ENCODE measurements around the gene WFDC10B.
A peak's percentile ranks its signal among the peaks of the same experiment; 100 is the strongest.

Gene WFDC10B

GRCh38 chr20:45704969-45705637 is at the start of gene WFDC10B:
WFDC10B (minus strand) TSS chr20:45705019; CDS start chr20:45685992, 19,027 bp downstream.
- no peaks in the 10 kb centered on the region for H3K27me3 ChIP-seq (ENCODE audit: insufficient read depth, low read depth)

GRCh38 chr20:45752746-45753145 is 47.9 kb upstream of the WFDC10B start:
- H3K79me2 ChIP-seq (ENCODE audit: insufficient read depth, low read depth) = no peaks in the 10 kb centered on the region
- TF ChIP-seq CTCF (conservative IDR thresholded peaks at IDR 0.05; ENCODE audit: low read depth, low read length) = no peak

More at GRCh38 chr20:45704969-45705637, at the start of gene WFDC10B:
- no peak within 1 kb of the TSS for H3K9ac ChIP-seq
- peak within 1 kb of the TSS; percentile 11; the same call in 1 of the 2 replicates for H3K4me2 ChIP-seq
- no peak within 1 kb of the TSS for H2AFZ ChIP-seq (ENCODE audit: low read depth)
- H3K36me3 ChIP-seq (ENCODE audit: insufficient read depth) = no peaks in the 10 kb centered on the region
- no peak within 1 kb of the TSS for H3K4me3 ChIP-seq (IDR thresholded peaks at IDR 0.05; ENCODE audit: insufficient read depth, low read depth, low read length)
- H3K79me2 ChIP-seq (ENCODE audit: insufficient read depth, low read depth) = no peaks in the 10 kb centered on the region
- no peaks in the 10 kb centered on the region for H4K20me1 ChIP-seq (ENCODE audit: insufficient read depth)
- no peak within 1 kb of the TSS for H3K27ac ChIP-seq
- TF ChIP-seq CTCF (conservative IDR thresholded peaks at IDR 0.05; ENCODE audit: low read depth, low read length) = no peak
- H3K4me1 ChIP-seq (ENCODE audit: low read depth, poor library complexity, severe bottlenecking) = peaks cover 32% of the 10 kb centered on the region

GRCh38 chr20:45751721-45752120 is 46.9 kb upstream of the WFDC10B start:
- Histone ChIP-seq H2AFZ (ENCODE audit: low read depth) (no peak overlapping the region), H3K4me2 (no peak overlapping the region), H3K4me1 (ENCODE audit: low read depth, poor library complexity, severe bottlenecking) (peaks cover 7% of the 10 kb centered on the region), H3K36me3 (ENCODE audit: insufficient read depth) (no peaks in the 10 kb centered on the region), H3K27me3 (ENCODE audit: insufficient read depth, low read depth) (no peaks in the 10 kb centered on the region), H3K27ac (no peak overlapping the region), H4K20me1 (ENCODE audit: insufficient read depth) (no peaks in the 10 kb centered on the region), H3K79me2 (ENCODE audit: insufficient read depth, low read depth) (no peaks in the 10 kb centered on the region), H3K4me3 (IDR thresholded peaks at IDR 0.05; ENCODE audit: insufficient read depth, low read depth, low read length) (no peak overlapping the region), H3K9ac (no peak overlapping the region)
- TF ChIP-seq CTCF (conservative IDR thresholded peaks at IDR 0.05; ENCODE audit: low read depth, low read length) = no peak

More at GRCh38 chr20:45752746-45753145, 47.9 kb upstream of the WFDC10B start:
- Histone ChIP-seq H3K27me3 (ENCODE audit: insufficient read depth, low read depth) (no peaks in the 10 kb centered on the region), H3K4me2 (no peak overlapping the region), H2AFZ (ENCODE audit: low read depth) (no peak overlapping the region), H3K4me1 (ENCODE audit: low read depth, poor library complexity, severe bottlenecking) (peaks cover 7% of the 10 kb centered on the region), H3K27ac (no peak overlapping the region), H4K20me1 (ENCODE audit: insufficient read depth) (no peaks in the 10 kb centered on the region), H3K36me3 (ENCODE audit: insufficient read depth) (no peaks in the 10 kb centered on the region), H3K4me3 (IDR thresholded peaks at IDR 0.05; ENCODE audit: insufficient read depth, low read depth, low read length) (no peak overlapping the region), H3K9ac (no peak overlapping the region)

- no peaks in the 10 kb centered on the region for H3K79me2 ChIP-seq (ENCODE audit: insufficient read depth, low read depth)
- no peak overlapping the region for H3K9ac ChIP-seq
- no peaks in the 10 kb centered on the region for H3K27me3 ChIP-seq (ENCODE audit: insufficient read depth, low read depth)
- H2AFZ ChIP-seq (ENCODE audit: low read depth) = no peak overlapping the region
- H3K36me3 ChIP-seq (ENCODE audit: insufficient read depth) = no peaks in the 10 kb centered on the region
- no peak overlapping the region for H3K4me3 ChIP-seq (IDR thresholded peaks at IDR 0.05; ENCODE audit: insufficient read depth, low read depth, low read length)
- H3K4me2 ChIP-seq = no peak overlapping the region
- no peak for TF ChIP-seq CTCF (conservative IDR thresholded peaks at IDR 0.05; ENCODE audit: low read depth, low read length)
- no peaks in the 10 kb centered on the region for H4K20me1 ChIP-seq (ENCODE audit: insufficient read depth)
- H3K4me1 ChIP-seq (ENCODE audit: low read depth, poor library complexity, severe bottlenecking) = no peaks in the 10 kb centered on the region
- no peak overlapping the region for H3K27ac ChIP-seq
Measured at GRCh38 chr20:45745015-45745414, 40.2 kb upstream of the WFDC10B start.

All from KMS-11 (cell line).